ENCODE measurements around the gene AP1S1. TPM values are rescaled to one million over a fixed set of nuclear protein-coding genes. Genes with fewer than 3 reads are reported as not detected.
"Not testable (repeated sequence)": the region's sequence is repeated elsewhere in the genome, so short reads cannot be mapped to it uniquely, and the experiment has no call there.

AP1S1 gene
- total and polyA plus RNA-seq, 2 of the 13 experiments (the other 11 are each of a cell fraction or from before 2014, with no cell fraction given), result 57.5 to 68.1 TPM

- TF ChIP-seq ZNF121 (CRISPR knock-in tag; IDR thresholded peaks at IDR 0.05), result peak; percentile 95
- 0 out of 2 replicates have a peak, but pooled peaks have one; percentile 21 for TF ChIP-seq ZNF564 (CRISPR knock-in tag; IDR thresholded peaks at IDR 0.05)
- TF ChIP-seq CHD4 (IDR thresholded peaks at IDR 0.05; ENCODE audit: borderline replicate concordance, low read length), result 0 out of 2 replicates have a peak, but pooled peaks have one; percentile 26
- H2AFZ ChIP-seq (ENCODE audit: low read length); H3K9me3 ChIP-seq (ENCODE audit: low read length); H3K27me3 ChIP-seq (ENCODE audit: control insufficient read depth in 1 of 2, insufficient read depth in 2 of 2, low read length in 2 of 2); H4K20me1 ChIP-seq (ENCODE audit: insufficient read depth, low read length); in situ Hi-C loops (cut with HindIII; ENCODE audit: extremely low pct_ligation_motif_present, low pct_unique_long_range_greater_than_20kb); FAIRE-seq; ATAC-seq; H3K36me3 ChIP-seq (replicated peaks in 1 of 2; ENCODE audit: control insufficient read depth in 1 of 2, insufficient read depth in 2 of 2, low read length in 2 of 2); CTCF ChIA-PET (ENCODE audit: low intra/inter-chr PET ratio, low total read pairs); intact Hi-C loops (cut with micrococcal nuclease; ENCODE audit: unreplicated experiment); DNase-seq (ENCODE audit: low spot score); H3K79me2 ChIP-seq (ENCODE audit: insufficient read depth, low read length): not testable (repeated sequence)
- Histone ChIP-seq H3K9ac (ENCODE audit: insufficient read depth, low read depth, low read length) (peak overlapping the region; percentile 89), H3K4me2 (ENCODE audit: low read depth, low read length) (peak overlapping the region; percentile 94), H3K4me3 (replicated peaks in 1 of 3; ENCODE audit: insufficient read depth in 1 of 3, low read depth in 2 of 3, low read length in 3 of 3) (peak overlapping the region in 2 of 3 experiments; percentile 61 to 68; a peak in 3 of 6 replicates), H3K27ac (ENCODE audit: extremely low read length, insufficient read depth, low read length) (peak overlapping the region; percentile 99), H3K4me1 (ENCODE audit: insufficient read depth, low read length) (peaks cover 92% of the 10 kb centered on the region)
- POLR2A ChIA-PET, result interaction anchor here (1.2 to 4.1 kb wide), 18 partner anchors 9 to 232 kb away, joined by 3 to 68 read pairs (median 14); partner anchors contain the start of genes AP1S1, FIS1, PLOD3 and TRIM56
- BruUV-seq (replicated peaks), result TSS peak; percentile 43
- 63% methylated on average over 9 of the region's 9 CpGs for WGBS (ENCODE audit: low lambda C conversion rate)
Measured at GRCh38 chr7:101121631-101121990, 32.7 kb upstream of the AP1S1 start.

DNA sequence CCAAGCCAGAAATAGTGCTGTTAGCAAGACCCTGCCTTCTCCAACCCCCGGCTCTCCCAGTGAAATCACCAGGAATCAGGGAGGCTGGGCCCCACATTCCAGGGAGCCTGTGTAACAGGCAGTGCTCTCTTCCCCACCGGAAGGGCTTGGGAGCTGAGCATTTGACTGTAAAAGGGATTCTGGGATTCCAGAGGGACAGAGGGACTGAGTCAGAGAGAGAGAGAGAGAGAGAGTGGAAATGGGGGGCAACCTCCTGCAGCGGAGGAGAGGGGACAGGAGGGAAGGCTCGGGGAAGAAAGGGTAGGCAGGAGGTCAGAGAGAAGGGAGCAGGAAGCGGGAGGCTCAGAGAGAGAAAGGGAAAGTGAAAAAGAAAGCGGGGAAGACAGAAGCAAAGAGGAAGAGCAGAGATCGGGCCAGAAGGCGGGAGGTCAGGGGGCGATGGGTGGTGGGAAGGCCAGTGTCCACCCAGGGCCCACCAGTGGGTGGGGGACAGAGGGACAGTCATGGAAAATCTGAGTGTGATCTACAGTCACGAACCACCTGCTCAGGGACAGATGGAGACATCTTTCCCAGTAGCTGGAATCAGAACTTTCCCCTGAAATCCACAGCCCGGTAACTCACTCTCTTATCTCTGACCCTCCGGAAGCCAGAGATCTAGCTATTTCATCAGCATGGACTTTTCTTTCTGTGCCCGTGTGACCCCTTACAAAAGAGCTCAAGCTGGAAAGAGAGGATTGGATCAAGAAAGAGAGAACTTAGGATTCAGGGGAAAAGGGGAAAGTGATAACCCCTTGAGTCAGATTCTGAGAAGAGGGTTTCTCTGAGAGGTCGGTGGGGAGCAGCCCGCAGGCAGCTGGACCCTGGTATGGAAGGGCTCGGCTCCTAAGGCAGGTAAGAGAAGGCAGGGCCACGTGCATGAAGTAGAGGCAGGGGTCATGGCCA lies 32.0 kb upstream of the AP1S1 start:
- CTCF ChIA-PET (ENCODE audit: low intra/inter-chr PET ratio, low total read pairs), result interaction anchor here (1.4 kb wide), 1 partner anchor 27 kb away, joined by 3 read pairs; no protein-coding TSS in a partner anchor
- Histone ChIP-seq H3K4me1 (ENCODE audit: insufficient read depth, low read length) (peaks cover 87% of the 10 kb centered on the region), H3K4me2 (ENCODE audit: low read depth, low read length) (peak overlapping the region; percentile 94), H3K36me3 (replicated peaks in 1 of 2; ENCODE audit: control insufficient read depth in 1 of 2, insufficient read depth in 2 of 2, low read length in 2 of 2) (no peaks in the 10 kb centered on the region), H3K27me3 (ENCODE audit: control insufficient read depth in 1 of 2, insufficient read depth in 2 of 2, low read length in 2 of 2) (no peaks in the 10 kb centered on the region; a peak in 1 of 5 replicates), H2AFZ (ENCODE audit: low read length) (no peak overlapping the region), H3K4me3 (replicated peaks in 1 of 3; ENCODE audit: insufficient read depth in 1 of 3, low read depth in 2 of 3, low read length in 3 of 3) (peak overlapping the region; percentile 51 to 68 (median 61)), H3K79me2 (ENCODE audit: insufficient read depth, low read length) (peaks cover 3% of the 10 kb centered on the region), H4K20me1 (ENCODE audit: insufficient read depth, low read length) (peaks cover 3% of the 10 kb centered on the region; the same call in 1 of the 2 replicates), H3K27ac (ENCODE audit: extremely low read length, insufficient read depth, low read length) (peak overlapping the region; percentile 99), H3K9ac (ENCODE audit: insufficient read depth, low read depth, low read length) (peak overlapping the region; percentile 89), H3K9me3 (ENCODE audit: low read length) (no peaks in the 10 kb centered on the region)
- ATAC-seq (peak; percentile 57), FAIRE-seq (peak; percentile 88), DNase-seq (ENCODE audit: low spot score) (peak; percentile 93)
- POLR2A ChIA-PET, result interaction anchor here (0.7 to 4.1 kb wide), 25 partner anchors 10 to 264 kb away, joined by 3 to 68 read pairs (median 8); partner anchors contain the start of genes AP1S1, CLDN15, FIS1 and PLOD3
- no TSS peak for BruUV-seq (replicated peaks)
- in situ Hi-C loops (cut with HindIII; ENCODE audit: extremely low pct_ligation_motif_present, low pct_unique_long_range_greater_than_20kb), result no loop called here
- intact Hi-C loops (cut with micrococcal nuclease; ENCODE audit: unreplicated experiment), result no loop called here
- 1% methylated on average over 16 of the region's 17 CpGs for WGBS (ENCODE audit: low lambda C conversion rate)
- TF ChIP-seq ELF1 (CRISPR knock-in tag; IDR thresholded peaks at IDR 0.05) (peak; percentile 64; the same call in 1 of the 2 replicates), CSRNP1 (CRISPR knock-in tag; IDR thresholded peaks at IDR 0.05) (no peak), ZNF816 (CRISPR knock-in tag; IDR thresholded peaks at IDR 0.05; ENCODE audit: borderline replicate concordance) (peak; percentile 73; the same call in 1 of the 2 replicates), CREBL2 (CRISPR knock-in tag; IDR thresholded peaks at IDR 0.05; ENCODE audit: borderline replicate concordance) (no peak), ZNF609 (CRISPR knock-in tag; IDR thresholded peaks at IDR 0.05; ENCODE audit: borderline replicate concordance) (peak; percentile 41; the same call in 1 of the 2 replicates)

All from HepG2 (cell line).